NOMO-1 treated with dmso at 0.1 percent for 144 hours (cell line): ENCODE results near the gene ZNF335.
"Not testable (repeated sequence)": the region's sequence is repeated elsewhere in the genome, so short reads cannot be mapped to it uniquely, and the experiment has no call there.

Experiments used
- DNase-seq: peaks from one replicate; lab custom pipeline; 2025; ENCODE audit not compliant: unreplicated experiment; lab: John Stamatoyannopoulos, UW

ZNF335 gene

GRCh38 chr20:45913116-45913515, 58.9 kb downstream of the ZNF335 start:
- no peak for DNase-seq

- no peak for DNase-seq
Observed at GRCh38 chr20:45912344-45912682, 59.7 kb downstream of the ZNF335 start.

GRCh38 chr20:45911486-45912343, 60.3 kb downstream of the ZNF335 start, which contains the start of gene PLTP:
PLTP (minus strand) TSS chr20:45912155; CDS start chr20:45911452, 703 bp downstream.
- no peak for DNase-seq

- peak; percentile 99 for DNase-seq
Observed at GRCh38 chr20:45910670-45911485, 61.1 kb downstream of the ZNF335 start.

- DNase-seq: peak; percentile 13
Observed at GRCh38 chr20:45909817-45910669, 62.0 kb downstream of the ZNF335 start.

- DNase-seq: no peak
Observed at GRCh38 chr20:45909336-45909808, 62.6 kb downstream of the ZNF335 start.

GRCh38 chr20:45908084-45908483, 63.9 kb downstream of the ZNF335 start:
- no peak for DNase-seq

GRCh38 chr20:45907219-45907948, 64.6 kb downstream of the ZNF335 start:
- DNase-seq: no peak

- DNase-seq: no peak
Observed at GRCh38 chr20:45905505-45906079, 66.4 kb downstream of the ZNF335 start.

- DNase-seq: no peak
Observed at GRCh38 chr20:45904583-45905504, 67.2 kb downstream of the ZNF335 start.

GRCh38 chr20:45902199-45902701, 69.8 kb downstream of the ZNF335 start:
- no peak for DNase-seq

GRCh38 chr20:45901332-45901731, 70.7 kb downstream of the ZNF335 start:
- DNase-seq: not testable (repeated sequence)

- no peak for DNase-seq
Observed at GRCh38 chr20:45899046-45899835, 72.8 kb downstream of the ZNF335 start.
